Astrocyte (in vitro differentiated cells and primary cell): ENCODE data around the gene BCL2L14. TPM values are rescaled to one million over a fixed set of nuclear protein-coding genes. Genes with fewer than 3 reads are reported as not detected.

Source experiments
- DNase-seq: peaks from one replicate; pipeline ENCODE4 v3.0.0-alpha.2; 2010; ENCODE audit warnings: low read depth
- FAIRE-seq: peaks from 2 replicates; lab custom pipeline; 2011; peaks lifted over from hg19 to GRCh38; lab: Jason Lieb, UNC
- H2AFZ ChIP-seq: 2 replicates; pipeline ENCODE4 v1.6.0; 2012; ENCODE audit warnings: low read depth, low read length, inconsistent platforms
- H3K27ac ChIP-seq: 2 replicates; pipeline ENCODE4 v1.5.1; 2011; ENCODE audit warnings: low read depth, low read length, inconsistent platforms
- H3K27me3 ChIP-seq: 2 replicates; pipeline ENCODE4 v1.6.0; 2011; ENCODE audit warnings: low read length, inconsistent platforms; ENCODE audit not compliant: insufficient read depth
- H3K36me3 ChIP-seq: 2 replicates; pipeline ENCODE4 v1.5.1; 2011; ENCODE audit warnings: low read length, inconsistent platforms; ENCODE audit not compliant: insufficient read depth
- H3K4me1 ChIP-seq: 2 replicates; pipeline ENCODE4 v1.5.1; 2011; ENCODE audit warnings: low read length, inconsistent platforms; ENCODE audit not compliant: insufficient read depth
- H3K4me2 ChIP-seq: 2 replicates; pipeline ENCODE4 v1.6.0; 2012; ENCODE audit warnings: low read length, inconsistent platforms
- H3K4me3 ChIP-seq: 2 replicates; pipeline ENCODE4 v1.5.1; 2011; ENCODE audit warnings: low read depth, mild to moderate bottlenecking, low read length, inconsistent platforms; ENCODE audit not compliant: insufficient read depth
- H3K79me2 ChIP-seq: 2 replicates; pipeline ENCODE4 v1.6.0; 2012; ENCODE audit warnings: mild to moderate bottlenecking, low read length, inconsistent platforms; ENCODE audit not compliant: insufficient read depth
- H3K9ac ChIP-seq: 2 replicates; pipeline ENCODE4 v1.6.0; 2012; ENCODE audit warnings: mild to moderate bottlenecking, low read length, inconsistent platforms
- H3K9me3 ChIP-seq: 2 replicates; pipeline ENCODE4 v1.5.1; 2012; ENCODE audit warnings: low read depth, mild to moderate bottlenecking, low read length, inconsistent platforms; ENCODE audit not compliant: insufficient read depth
- H4K20me1 ChIP-seq: 2 replicates; pipeline ENCODE4 v1.6.0; 2012; ENCODE audit warnings: low read length, inconsistent platforms; ENCODE audit not compliant: insufficient read depth
- H3K27ac Mint-ChIP-seq: one replicate; pipeline ENCODE4 v1.8.0; 2021; ENCODE audit warnings: mild to moderate bottlenecking, mixed read lengths; ENCODE audit not compliant: unreplicated experiment
- H3K27me3 Mint-ChIP-seq: one replicate; pipeline ENCODE4 v1.8.0; 2021; ENCODE audit warnings: low read depth, mixed read lengths; ENCODE audit not compliant: unreplicated experiment
- H3K36me3 Mint-ChIP-seq: one replicate; pipeline ENCODE4 v1.8.0; 2021; ENCODE audit warnings: low read depth, mixed read lengths; ENCODE audit not compliant: unreplicated experiment
- H3K4me1 Mint-ChIP-seq: one replicate; pipeline ENCODE4 v1.8.0; 2021; ENCODE audit warnings: low read depth, mixed read lengths; ENCODE audit not compliant: unreplicated experiment
- H3K4me3 Mint-ChIP-seq: one replicate; pipeline ENCODE4 v1.8.0; 2021; ENCODE audit warnings: mild to moderate bottlenecking, moderate library complexity, mixed read lengths; ENCODE audit not compliant: unreplicated experiment
- H3K9me3 Mint-ChIP-seq: one replicate; pipeline ENCODE4 v1.8.0; 2021; ENCODE audit warnings: mild to moderate bottlenecking, mixed read lengths; ENCODE audit not compliant: unreplicated experiment
- EZH2 ChIP-seq: IDR thresholded peaks from 2 replicates; pipeline ENCODE4 v1.6.1; 2012; ENCODE audit warnings: mild to moderate bottlenecking, low read length, inconsistent platforms; ENCODE audit not compliant: insufficient read depth
- total RNA-seq: library from RNA; stranded (reverse); gene quantifications from 2 replicates; pipeline ENCODE4 v1.2.1, GENCODE V29; 2021
- TF ChIP-seq, protein P1 (sequence below): IDR thresholded peaks from 2 replicates; pipeline ENCODE4 v1.5.1; 2011; ENCODE audit warnings: low read depth, mild to moderate bottlenecking, inconsistent platforms, low read length, moderate library complexity; ENCODE audit not compliant: insufficient read depth

The BCL2L14 gene
- total RNA-seq, 1 donor from 2014 or later: not detected

DNA sequence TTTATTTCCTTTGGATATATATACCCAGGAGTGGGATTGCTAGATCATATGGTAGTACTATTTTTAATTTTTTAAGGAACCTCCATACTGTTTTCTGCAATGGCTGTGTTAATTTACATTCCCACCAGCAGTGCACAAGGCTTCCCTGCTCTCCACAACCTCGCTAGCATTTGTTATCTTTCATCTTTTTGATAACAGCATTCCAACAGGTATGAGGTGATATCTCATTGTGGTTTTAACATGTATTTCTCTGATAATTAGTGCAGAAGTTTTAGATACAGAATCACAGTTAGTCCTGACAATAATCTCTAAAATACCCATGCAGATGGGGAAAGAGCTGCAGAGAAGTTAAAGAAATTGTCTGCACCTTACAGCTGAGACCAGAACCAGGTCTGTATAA is 35.5 kb upstream of the BCL2L14 start:
- Mint-ChIP-seq H3K4me3 (no peak overlapping the region), H3K36me3 (no peaks in the 10 kb centered on the region), H3K27ac (no peak overlapping the region), H3K4me1 (peaks cover 5% of the 10 kb centered on the region), H3K9me3 (peaks cover 4% of the 10 kb centered on the region), H3K27me3 (peaks cover 6% of the 10 kb centered on the region)
- H4K20me1 ChIP-seq: no peaks in the 10 kb centered on the region
- TF ChIP-seq, protein P1, sequence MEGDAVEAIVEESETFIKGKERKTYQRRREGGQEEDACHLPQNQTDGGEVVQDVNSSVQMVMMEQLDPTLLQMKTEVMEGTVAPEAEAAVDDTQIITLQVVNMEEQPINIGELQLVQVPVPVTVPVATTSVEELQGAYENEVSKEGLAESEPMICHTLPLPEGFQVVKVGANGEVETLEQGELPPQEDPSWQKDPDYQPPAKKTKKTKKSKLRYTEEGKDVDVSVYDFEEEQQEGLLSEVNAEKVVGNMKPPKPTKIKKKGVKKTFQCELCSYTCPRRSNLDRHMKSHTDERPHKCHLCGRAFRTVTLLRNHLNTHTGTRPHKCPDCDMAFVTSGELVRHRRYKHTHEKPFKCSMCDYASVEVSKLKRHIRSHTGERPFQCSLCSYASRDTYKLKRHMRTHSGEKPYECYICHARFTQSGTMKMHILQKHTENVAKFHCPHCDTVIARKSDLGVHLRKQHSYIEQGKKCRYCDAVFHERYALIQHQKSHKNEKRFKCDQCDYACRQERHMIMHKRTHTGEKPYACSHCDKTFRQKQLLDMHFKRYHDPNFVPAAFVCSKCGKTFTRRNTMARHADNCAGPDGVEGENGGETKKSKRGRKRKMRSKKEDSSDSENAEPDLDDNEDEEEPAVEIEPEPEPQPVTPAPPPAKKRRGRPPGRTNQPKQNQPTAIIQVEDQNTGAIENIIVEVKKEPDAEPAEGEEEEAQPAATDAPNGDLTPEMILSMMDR: no peak
- TF ChIP-seq EZH2: no peak
- H3K4me3 ChIP-seq: no peak overlapping the region
- H2AFZ ChIP-seq: no peak overlapping the region
- DNase-seq (no peak), FAIRE-seq (no peak)
- H3K27ac ChIP-seq: no peak overlapping the region
- no peak overlapping the region for H3K9ac ChIP-seq
- H3K36me3 ChIP-seq: no peaks in the 10 kb centered on the region
- H3K9me3 ChIP-seq: no peaks in the 10 kb centered on the region
- H3K79me2 ChIP-seq: no peaks in the 10 kb centered on the region
- H3K4me2 ChIP-seq: no peak overlapping the region
- no peaks in the 10 kb centered on the region for H3K27me3 ChIP-seq
- peaks cover 8% of the 10 kb centered on the region for H3K4me1 ChIP-seq

DNA sequence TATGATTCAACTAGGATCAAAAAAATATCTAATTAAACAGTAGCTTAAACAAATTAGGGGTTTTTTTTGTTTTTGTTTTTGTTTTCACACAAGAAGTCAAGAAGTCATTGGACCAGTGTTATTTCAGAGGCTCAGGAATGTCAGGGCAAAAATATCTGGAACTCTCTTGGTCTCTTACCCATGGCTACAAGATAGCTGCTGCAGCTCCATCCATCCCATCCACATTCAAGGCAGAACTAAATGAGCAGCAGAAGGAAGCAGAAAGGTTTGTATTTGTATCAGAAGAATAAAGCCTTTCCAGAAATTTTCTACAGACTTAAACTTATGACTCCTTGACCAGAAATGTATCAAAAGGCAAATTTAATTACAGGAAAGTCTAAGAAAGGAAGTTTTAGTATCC is 33.8 kb upstream of the BCL2L14 start:
- Mint-ChIP-seq H3K4me1 (peaks cover 5% of the 10 kb centered on the region), H3K9me3 (peaks cover 4% of the 10 kb centered on the region), H3K4me3 (no peak overlapping the region), H3K27ac (no peak overlapping the region), H3K27me3 (peaks cover 6% of the 10 kb centered on the region), H3K36me3 (no peaks in the 10 kb centered on the region)
- no peaks in the 10 kb centered on the region for H3K79me2 ChIP-seq
- DNase-seq (no peak), FAIRE-seq (no peak)
- no peaks in the 10 kb centered on the region for H3K27me3 ChIP-seq
- H3K36me3 ChIP-seq: no peaks in the 10 kb centered on the region
- H2AFZ ChIP-seq: no peak overlapping the region
- no peaks in the 10 kb centered on the region for H3K9me3 ChIP-seq
- no peaks in the 10 kb centered on the region for H4K20me1 ChIP-seq
- H3K4me3 ChIP-seq: no peak overlapping the region
- no peak overlapping the region for H3K27ac ChIP-seq
- peaks cover 8% of the 10 kb centered on the region for H3K4me1 ChIP-seq
- H3K4me2 ChIP-seq: no peak overlapping the region
- H3K9ac ChIP-seq: no peak overlapping the region
- no peak for TF ChIP-seq EZH2
- TF ChIP-seq, protein P1: no peak

DNA sequence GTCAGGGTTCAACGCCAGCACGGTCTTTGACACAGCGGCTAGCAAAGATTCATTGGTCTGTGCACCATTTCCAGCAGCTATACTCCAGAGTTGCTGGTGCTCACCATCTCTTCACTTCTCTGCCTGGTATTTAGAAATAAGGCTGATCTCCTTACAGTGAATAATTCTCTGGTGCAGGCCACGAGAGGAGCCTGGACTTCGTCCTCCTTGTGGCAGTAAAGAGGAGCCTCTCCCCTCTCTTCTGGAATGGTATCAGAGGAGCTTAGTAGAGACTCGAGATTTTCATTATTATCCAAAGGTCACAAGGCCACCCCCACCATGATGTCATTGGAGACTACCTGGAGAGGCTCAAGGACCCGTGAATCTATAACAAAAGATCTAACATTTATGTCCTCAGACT is 30.8 kb upstream of the BCL2L14 start:
- DNase-seq: no peak
- TF ChIP-seq EZH2: no peak
- TF ChIP-seq, protein P1: no peak
- FAIRE-seq: no peak

More for the DNA sequence above, 30.8 kb upstream of the BCL2L14 start:
- no peak overlapping the region for H3K4me3 Mint-ChIP-seq
- Histone ChIP-seq H3K9me3 (no peaks in the 10 kb centered on the region), H3K27me3 (no peaks in the 10 kb centered on the region), H4K20me1 (no peaks in the 10 kb centered on the region), H3K27ac (no peak overlapping the region), H3K9ac (no peak overlapping the region), H2AFZ (no peak overlapping the region), H3K79me2 (no peaks in the 10 kb centered on the region), H3K4me2 (no peak overlapping the region), H3K4me1 (no peaks in the 10 kb centered on the region), H3K4me3 (no peak overlapping the region), H3K36me3 (no peaks in the 10 kb centered on the region)
- H3K27ac Mint-ChIP-seq: no peak overlapping the region
- H3K9me3 Mint-ChIP-seq: peaks cover 4% of the 10 kb centered on the region
- H3K27me3 Mint-ChIP-seq: peaks cover 6% of the 10 kb centered on the region
- no peaks in the 10 kb centered on the region for H3K4me1 Mint-ChIP-seq
- H3K36me3 Mint-ChIP-seq: no peaks in the 10 kb centered on the region
